ENCODE measurements around the gene LRRC75B.

- TF ChIP-seq, protein P1, sequence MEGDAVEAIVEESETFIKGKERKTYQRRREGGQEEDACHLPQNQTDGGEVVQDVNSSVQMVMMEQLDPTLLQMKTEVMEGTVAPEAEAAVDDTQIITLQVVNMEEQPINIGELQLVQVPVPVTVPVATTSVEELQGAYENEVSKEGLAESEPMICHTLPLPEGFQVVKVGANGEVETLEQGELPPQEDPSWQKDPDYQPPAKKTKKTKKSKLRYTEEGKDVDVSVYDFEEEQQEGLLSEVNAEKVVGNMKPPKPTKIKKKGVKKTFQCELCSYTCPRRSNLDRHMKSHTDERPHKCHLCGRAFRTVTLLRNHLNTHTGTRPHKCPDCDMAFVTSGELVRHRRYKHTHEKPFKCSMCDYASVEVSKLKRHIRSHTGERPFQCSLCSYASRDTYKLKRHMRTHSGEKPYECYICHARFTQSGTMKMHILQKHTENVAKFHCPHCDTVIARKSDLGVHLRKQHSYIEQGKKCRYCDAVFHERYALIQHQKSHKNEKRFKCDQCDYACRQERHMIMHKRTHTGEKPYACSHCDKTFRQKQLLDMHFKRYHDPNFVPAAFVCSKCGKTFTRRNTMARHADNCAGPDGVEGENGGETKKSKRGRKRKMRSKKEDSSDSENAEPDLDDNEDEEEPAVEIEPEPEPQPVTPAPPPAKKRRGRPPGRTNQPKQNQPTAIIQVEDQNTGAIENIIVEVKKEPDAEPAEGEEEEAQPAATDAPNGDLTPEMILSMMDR (IDR thresholded peaks at IDR 0.05 in 8 of 11, conservative IDR thresholded peaks at IDR 0.05 in 3 of 11): no peak
- no peak for TF ChIP-seq POLR2A (IDR thresholded peaks at IDR 0.05)
- TF ChIP-seq POLR2AphosphoS5 (IDR thresholded peaks at IDR 0.05): peak in 1 of 3 donors; percentile 22
Observed at GRCh38 chr22:24578355-24579257, 14.3 kb downstream of the LRRC75B start.
